Epithelial cell of esophagus (primary cell): ENCODE measurements around the gene CNN2.
A peak's percentile ranks its signal among the peaks of the same experiment; 100 is the strongest.

Experiments used
- DNase-seq: peaks from one replicate; pipeline ENCODE4 v3.0.0; 2010; ENCODE audit warnings: low read depth
- H3K4me3 ChIP-seq: 2 replicates; pipeline ENCODE4 v1.5.1; 2011; ENCODE audit warnings: mild to moderate bottlenecking, low read length, control low read depth
- CTCF ChIP-seq: IDR thresholded peaks from 2 replicates; pipeline ENCODE4 v1.5.1; 2011; ENCODE audit warnings: low read depth, mild to moderate bottlenecking, low read length, control low read depth, inconsistent platforms; ENCODE audit not compliant: insufficient read depth; ENCODE audit errors: missing control alignments

CNN2 gene

GRCh38 chr19:1015782-1016646, 10.4 kb upstream of the CNN2 start:
- H3K4me3 ChIP-seq, result no peak overlapping the region
- DNase-seq, result no peak
- no peak for TF ChIP-seq CTCF

- TF ChIP-seq CTCF, result no peak
- peak; percentile 75 for DNase-seq
- peak overlapping the region; percentile 33 for H3K4me3 ChIP-seq
Observed at GRCh38 chr19:1016647-1017114, 9.7 kb upstream of the CNN2 start.

GRCh38 chr19:1017115-1017905, 9.1 kb upstream of the CNN2 start:
- DNase-seq, result peak; percentile 86
- TF ChIP-seq CTCF, result no peak
- peak overlapping the region; percentile 33 for H3K4me3 ChIP-seq

GRCh38 chr19:1017906-1018305, 8.5 kb upstream of the CNN2 start:
- DNase-seq, result no peak
- TF ChIP-seq CTCF, result no peak
- no peak overlapping the region for H3K4me3 ChIP-seq

GRCh38 chr19:1018393-1018792, 8.0 kb upstream of the CNN2 start:
- TF ChIP-seq CTCF, result no peak
- no peak overlapping the region for H3K4me3 ChIP-seq
- no peak for DNase-seq

GRCh38 chr19:1018932-1019615, 7.3 kb upstream of the CNN2 start:
- peak overlapping the region; percentile 94 for H3K4me3 ChIP-seq
- no peak for DNase-seq
- TF ChIP-seq CTCF, result no peak
